ENCODE data around the gene TLR6. TPM values are rescaled to one million over a fixed set of nuclear protein-coding genes. Genes with fewer than 3 reads are reported as not detected.
A peak's percentile ranks its signal among the peaks of the same experiment; 100 is the strongest.

Gene TLR6
- total and polyA plus RNA-seq, 5 donors from 2014 or later = 0.39 to 2.3 (median 0.85) TPM

GRCh38 chr4:38795087-38795486 is 61.5 kb downstream of the TLR6 start:
- no peak overlapping the region for H3K4me3 Mint-ChIP-seq
- peaks cover 38 to 64% of the 10 kb centered on the region in 2 experiments for H3K9me3 ChIP-seq (ENCODE audit: control insufficient read depth in 2 of 2, low read length in 2 of 2)
- H3K27ac ChIP-seq (ENCODE audit: insufficient read depth, low read length, poor library complexity, severe bottlenecking) = no peak overlapping the region
- H3K36me3 ChIP-seq (ENCODE audit: control insufficient read depth, insufficient read depth, low read length) = peaks cover 24% of the 10 kb centered on the region
- no peaks in the 10 kb centered on the region for H3K27me3 ChIP-seq (ENCODE audit: control insufficient read depth, insufficient read depth, low read length)
- no peak overlapping the region for H3K4me3 ChIP-seq (ENCODE audit: low read depth, low read length)
- no peaks in the 10 kb centered on the region for H3K4me1 ChIP-seq (ENCODE audit: control insufficient read depth, insufficient read depth, low read length, poor library complexity, severe bottlenecking)
- DNase-seq (no peak), ATAC-seq (ENCODE audit: low read depth in 2 of 2) (no peak)
- H3K4me1 Mint-ChIP-seq = peaks cover 0 to 5% (median 1%) of the 10 kb centered on the region in 4 donors
- H3K27ac Mint-ChIP-seq = no peak overlapping the region
- peaks cover 0 to 43% (median 25%) of the 10 kb centered on the region in 7 donors for H3K9me3 Mint-ChIP-seq
- peaks cover 9% of the 10 kb centered on the region for H3K27me3 Mint-ChIP-seq
- H3K36me3 Mint-ChIP-seq = peaks cover 28% of the 10 kb centered on the region

- ATAC-seq (ENCODE audit: low read depth in 2 of 2) = no peak
- peaks cover 20% of the 10 kb centered on the region for H3K36me3 Mint-ChIP-seq
- peaks cover 36 to 54% of the 10 kb centered on the region in 2 experiments for H3K9me3 ChIP-seq (ENCODE audit: control insufficient read depth in 2 of 2, low read length in 2 of 2)
Measured at GRCh38 chr4:38794051-38794450, 62.6 kb downstream of the TLR6 start.

GRCh38 chr4:38791010-38791409 is 65.6 kb downstream of the TLR6 start:
- no peak overlapping the region for H3K27ac ChIP-seq (ENCODE audit: insufficient read depth, low read length, poor library complexity, severe bottlenecking)
- no peaks in the 10 kb centered on the region for H3K27me3 ChIP-seq (ENCODE audit: control insufficient read depth, insufficient read depth, low read length)
- no peak overlapping the region for H3K4me3 ChIP-seq (ENCODE audit: low read depth, low read length)
- no peak overlapping the region for H3K4me3 Mint-ChIP-seq
- no peaks in the 10 kb centered on the region for H3K4me1 ChIP-seq (ENCODE audit: control insufficient read depth, insufficient read depth, low read length, poor library complexity, severe bottlenecking)
- H3K4me1 Mint-ChIP-seq = peaks cover 0 to 5% (median 1%) of the 10 kb centered on the region in 4 donors
- peaks cover 0 to 27% (median 8%) of the 10 kb centered on the region in 7 donors for H3K9me3 Mint-ChIP-seq
- peaks cover 13 to 34% of the 10 kb centered on the region in 2 experiments for H3K9me3 ChIP-seq (ENCODE audit: control insufficient read depth in 2 of 2, low read length in 2 of 2)
- no peaks in the 10 kb centered on the region for H3K36me3 ChIP-seq (ENCODE audit: control insufficient read depth, insufficient read depth, low read length)
- H3K27ac Mint-ChIP-seq = no peak overlapping the region
- peaks cover 13% of the 10 kb centered on the region for H3K27me3 Mint-ChIP-seq
- H3K36me3 Mint-ChIP-seq = peaks cover 8% of the 10 kb centered on the region
- ATAC-seq (ENCODE audit: low read depth in 2 of 2) (no peak), DNase-seq (peak in 1 of 3 donors; percentile 30)

More at GRCh38 chr4:38794051-38794450, 62.6 kb downstream of the TLR6 start:
- peaks cover 9% of the 10 kb centered on the region for H3K27me3 Mint-ChIP-seq
- H3K4me3 ChIP-seq (ENCODE audit: low read depth, low read length) = no peak overlapping the region
- H3K9me3 Mint-ChIP-seq = peaks cover 0 to 39% (median 16%) of the 10 kb centered on the region in 7 donors
- peaks cover 0 to 5% (median 1%) of the 10 kb centered on the region in 4 donors for H3K4me1 Mint-ChIP-seq
- H3K4me3 Mint-ChIP-seq = no peak overlapping the region
- H3K36me3 ChIP-seq (ENCODE audit: control insufficient read depth, insufficient read depth, low read length) = peaks cover 13% of the 10 kb centered on the region
- no peak overlapping the region for H3K27ac Mint-ChIP-seq
- no peaks in the 10 kb centered on the region for H3K27me3 ChIP-seq (ENCODE audit: control insufficient read depth, insufficient read depth, low read length)
- DNase-seq = no peak
- no peak overlapping the region for H3K27ac ChIP-seq (ENCODE audit: insufficient read depth, low read length, poor library complexity, severe bottlenecking)
- no peaks in the 10 kb centered on the region for H3K4me1 ChIP-seq (ENCODE audit: control insufficient read depth, insufficient read depth, low read length, poor library complexity, severe bottlenecking)

- Mint-ChIP-seq H3K4me1 (peaks cover 0 to 5% (median 1%) of the 10 kb centered on the region in 4 donors), H3K4me3 (no peak overlapping the region), H3K9me3 (peaks cover 0 to 12% (median 2%) of the 10 kb centered on the region in 7 donors), H3K27me3 (peaks cover 21% of the 10 kb centered on the region), H3K27ac (no peak overlapping the region), H3K36me3 (peaks cover 3% of the 10 kb centered on the region)
- ATAC-seq (ENCODE audit: low read depth in 2 of 2) (no peak), DNase-seq (no peak)
- H3K36me3 ChIP-seq (ENCODE audit: control insufficient read depth, insufficient read depth, low read length) = no peaks in the 10 kb centered on the region
- H3K27ac ChIP-seq (ENCODE audit: insufficient read depth, low read length, poor library complexity, severe bottlenecking) = no peak overlapping the region
- no peaks in the 10 kb centered on the region for H3K27me3 ChIP-seq (ENCODE audit: control insufficient read depth, insufficient read depth, low read length)
- H3K4me1 ChIP-seq (ENCODE audit: control insufficient read depth, insufficient read depth, low read length, poor library complexity, severe bottlenecking) = no peaks in the 10 kb centered on the region
- H3K4me3 ChIP-seq (ENCODE audit: low read depth, low read length) = no peak overlapping the region
- H3K9me3 ChIP-seq (ENCODE audit: control insufficient read depth in 2 of 2, low read length in 2 of 2) = peaks cover 8 to 17% of the 10 kb centered on the region in 2 experiments
Measured at GRCh38 chr4:38788317-38788716, 68.3 kb downstream of the TLR6 start.

- Mint-ChIP-seq H3K27ac (no peak overlapping the region), H3K36me3 (peaks cover 3% of the 10 kb centered on the region), H3K9me3 (peaks cover 0 to 12% (median 2%) of the 10 kb centered on the region in 7 donors), H3K4me1 (peaks cover 2 to 7% (median 4%) of the 10 kb centered on the region in 4 donors), H3K4me3 (no peak overlapping the region), H3K27me3 (peaks cover 24% of the 10 kb centered on the region)
- Histone ChIP-seq H3K4me1 (ENCODE audit: control insufficient read depth, insufficient read depth, low read length, poor library complexity, severe bottlenecking) (no peaks in the 10 kb centered on the region), H3K9me3 (ENCODE audit: control insufficient read depth in 2 of 2, low read length in 2 of 2) (peaks cover 8 to 17% of the 10 kb centered on the region in 2 experiments), H3K27ac (ENCODE audit: insufficient read depth, low read length, poor library complexity, severe bottlenecking) (no peak overlapping the region), H3K36me3 (ENCODE audit: control insufficient read depth, insufficient read depth, low read length) (no peaks in the 10 kb centered on the region), H3K27me3 (ENCODE audit: control insufficient read depth, insufficient read depth, low read length) (no peaks in the 10 kb centered on the region), H3K4me3 (ENCODE audit: low read depth, low read length) (no peak overlapping the region)
- ATAC-seq (ENCODE audit: low read depth in 2 of 2) = no peak
- DNase-seq = no peak
Measured at GRCh38 chr4:38787693-38788092, 68.9 kb downstream of the TLR6 start.

- Mint-ChIP-seq H3K27me3 (peaks cover 19% of the 10 kb centered on the region), H3K4me1 (peaks cover 4 to 7% (median 5%) of the 10 kb centered on the region in 4 donors), H3K27ac (no peak overlapping the region), H3K4me3 (no peak overlapping the region), H3K9me3 (peaks cover 0 to 11% (median 2%) of the 10 kb centered on the region in 7 donors), H3K36me3 (peaks cover 3% of the 10 kb centered on the region)
- Histone ChIP-seq H3K36me3 (ENCODE audit: control insufficient read depth, insufficient read depth, low read length) (no peaks in the 10 kb centered on the region), H3K4me3 (ENCODE audit: low read depth, low read length) (no peak overlapping the region), H3K4me1 (ENCODE audit: control insufficient read depth, insufficient read depth, low read length, poor library complexity, severe bottlenecking) (no peaks in the 10 kb centered on the region), H3K9me3 (ENCODE audit: control insufficient read depth in 2 of 2, low read length in 2 of 2) (peaks cover 7 to 8% of the 10 kb centered on the region in 2 experiments), H3K27ac (ENCODE audit: insufficient read depth, low read length, poor library complexity, severe bottlenecking) (no peak overlapping the region), H3K27me3 (ENCODE audit: control insufficient read depth, insufficient read depth, low read length) (peaks cover 4% of the 10 kb centered on the region)
- DNase-seq = no peak
- peak in 1 of 2 donors; percentile 37 for ATAC-seq (ENCODE audit: low read depth in 2 of 2)
Measured at GRCh38 chr4:38785901-38786402, 70.7 kb downstream of the TLR6 start.

GRCh38 chr4:38785041-38785790 is 71.4 kb downstream of the TLR6 start:
- H3K27me3 Mint-ChIP-seq = peaks cover 18% of the 10 kb centered on the region
- ATAC-seq (ENCODE audit: low read depth in 2 of 2) = no peak
- DNase-seq = no peak
- Histone ChIP-seq H3K4me3 (ENCODE audit: low read depth, low read length) (no peak overlapping the region), H3K27me3 (ENCODE audit: control insufficient read depth, insufficient read depth, low read length) (peaks cover 4% of the 10 kb centered on the region), H3K27ac (ENCODE audit: insufficient read depth, low read length, poor library complexity, severe bottlenecking) (no peak overlapping the region), H3K4me1 (ENCODE audit: control insufficient read depth, insufficient read depth, low read length, poor library complexity, severe bottlenecking) (no peaks in the 10 kb centered on the region), H3K9me3 (ENCODE audit: control insufficient read depth in 2 of 2, low read length in 2 of 2) (peaks cover under 1 to 8% of the 10 kb centered on the region in 2 experiments), H3K36me3 (ENCODE audit: control insufficient read depth, insufficient read depth, low read length) (no peaks in the 10 kb centered on the region)
- H3K36me3 Mint-ChIP-seq = peaks cover 3% of the 10 kb centered on the region
- no peak overlapping the region for H3K4me3 Mint-ChIP-seq
- H3K9me3 Mint-ChIP-seq = peaks cover 0 to 7% (median 2%) of the 10 kb centered on the region in 7 donors
- peaks cover 2 to 7% (median 3%) of the 10 kb centered on the region in 4 donors for H3K4me1 Mint-ChIP-seq
- no peak overlapping the region for H3K27ac Mint-ChIP-seq

All from CD4-positive, CD25-positive, alpha-beta regulatory T cell (primary cell).